Limb (tissue), 2 donors: Measurements from ENCODE around the gene PGAP6.
"Not testable (repeated sequence)": the region's sequence is repeated elsewhere in the genome, so short reads cannot be mapped to it uniquely, and the experiment has no call there.

Source experiments
- DNase-seq, 2 donors: peaks; one replicate each; pipeline ENCODE4 v3.0.0-alpha.2; 2016; ENCODE audit errors: extremely low spot score in 2 of 2

Gene PGAP6

GRCh38 chr16:379183-379960 is 2.4 kb downstream of the PGAP6 start:
- no peak for DNase-seq

GRCh38 chr16:378821-379182 is 3.0 kb downstream of the PGAP6 start:
- no peak for DNase-seq

- not testable (repeated sequence) for DNase-seq
Measured at GRCh38 chr16:378113-378820, 3.5 kb downstream of the PGAP6 start.

GRCh38 chr16:377419-377951 is 4.3 kb downstream of the PGAP6 start:
- DNase-seq: no peak

- DNase-seq: no peak
Measured at GRCh38 chr16:376817-377418, 4.9 kb downstream of the PGAP6 start.

- DNase-seq: no peak
Measured at GRCh38 chr16:375927-376816, 5.6 kb downstream of the PGAP6 start.

GRCh38 chr16:375212-375611 is 6.6 kb downstream of the PGAP6 start:
- DNase-seq: no peak

- DNase-seq: no peak
Measured at GRCh38 chr16:374616-374926, 7.2 kb downstream of the PGAP6 start.

- DNase-seq: no peak
Measured at GRCh38 chr16:373848-374615, 7.7 kb downstream of the PGAP6 start.

- no peak for DNase-seq
Measured at GRCh38 chr16:373020-373598, 8.7 kb downstream of the PGAP6 start.

- no peak for DNase-seq
Measured at GRCh38 chr16:372302-372983, 9.3 kb downstream of the PGAP6 start.

- peak in 1 of 2 donors; percentile 41 for DNase-seq
Measured at GRCh38 chr16:371515-372301, 10.1 kb downstream of the PGAP6 start.

GRCh38 chr16:370979-371514 is 10.7 kb downstream of the PGAP6 start:
- DNase-seq: peak in 1 of 2 donors; percentile 38

GRCh38 chr16:370443-370842 is 11.3 kb downstream of the PGAP6 start, which contains the start of gene MRPL28:
Gene MRPL28, minus strand, starts transcription at chr16:370538. Its CDS starts 320 bp downstream, at chr16:370218.
- DNase-seq: peak; percentile 91 to 97

- peak in 1 of 2 donors; percentile 43 for DNase-seq
Measured at GRCh38 chr16:369866-370436, 11.8 kb downstream of the PGAP6 start.

GRCh38 chr16:369275-369865 is 12.4 kb downstream of the PGAP6 start:
- no peak for DNase-seq

GRCh38 chr16:368388-369158 is 13.2 kb downstream of the PGAP6 start:
- no peak for DNase-seq
